Measurements from ENCODE around the gene TBX2.

GRCh38 chr17:61443475-61443882 is 43.8 kb downstream of the TBX2 start:
- no peak for TF ChIP-seq CTCF (conservative IDR thresholded peaks at IDR 0.05 in 1 of 2, IDR thresholded peaks at IDR 0.05 in 1 of 2; ENCODE audit: low read depth in 1 of 2, low read length in 2 of 2)
- TF ChIP-seq EZH2 (IDR thresholded peaks at IDR 0.05; ENCODE audit: low read length, missing control alignments), result no peak
